ENCODE measurements around the gene ALDH3A1.

The ALDH3A1 gene

GRCh38 chr17:19752216-19753050 lies 4.3 kb upstream of the ALDH3A1 start:
- DNase-seq (ENCODE audit: insufficient read length, low spot score) (no peak), FAIRE-seq (no peak)
- no peak for TF ChIP-seq CTCF (IDR thresholded peaks at IDR 0.05; ENCODE audit: insufficient read depth, missing control alignments)

GRCh38 chr17:19750835-19751234 lies 2.7 kb upstream of the ALDH3A1 start:
- no peak for DNase-seq (ENCODE audit: insufficient read length, low spot score)
- TF ChIP-seq CTCF (IDR thresholded peaks at IDR 0.05; ENCODE audit: insufficient read depth, missing control alignments): no peak
- FAIRE-seq: no peak

GRCh38 chr17:19750020-19750572 lies 2.0 kb upstream of the ALDH3A1 start:
- no peak for TF ChIP-seq CTCF (IDR thresholded peaks at IDR 0.05; ENCODE audit: insufficient read depth, missing control alignments)
- FAIRE-seq (no peak), DNase-seq (ENCODE audit: insufficient read length, low spot score) (no peak)

GRCh38 chr17:19748807-19749193 lies 702 bp upstream of the ALDH3A1 start:
- FAIRE-seq (no peak), DNase-seq (ENCODE audit: insufficient read length, low spot score) (no peak)
- TF ChIP-seq CTCF (IDR thresholded peaks at IDR 0.05; ENCODE audit: insufficient read depth, missing control alignments): no peak

GRCh38 chr17:19747159-19747719 lies 859 bp downstream of the ALDH3A1 start:
- DNase-seq (ENCODE audit: insufficient read length, low spot score) (no peak), FAIRE-seq (no peak)
- no peak for TF ChIP-seq CTCF (IDR thresholded peaks at IDR 0.05; ENCODE audit: insufficient read depth, missing control alignments)

- no peak for FAIRE-seq
- DNase-seq (ENCODE audit: insufficient read length, low spot score): no peak
- TF ChIP-seq CTCF (IDR thresholded peaks at IDR 0.05; ENCODE audit: insufficient read depth, missing control alignments): no peak
Measured at GRCh38 chr17:19746517-19746916, 1.6 kb downstream of the ALDH3A1 start.
